ENCODE data around the gene ALG13. TPM values are rescaled to one million over a fixed set of nuclear protein-coding genes. Genes with fewer than 3 reads are reported as not detected.

The ALG13 gene
- total RNA-seq, 2 donors from 2014 or later: 38.6 to 77.2 TPM

Other genes starting within 250 kb of the ALG13 start
- gene SERTM2, start 169.5 kb upstream of the ALG13 start, total RNA-seq: under 1 TPM in 1 of 2 donors, not detected in 1; 0.40 TPM
- gene TRPC5OS, start 195.0 kb downstream of the ALG13 start, total RNA-seq: not detected

Measured in endodermal cell (in vitro differentiated cells).